GM21825 (cell line): Measurements from ENCODE around the gene ALDH4A1.

Experiments
- ATAC-seq: cut with Tn5 transposase; IDR thresholded peaks from one replicate; pipeline ENCODE4 v1.9.1; 2021; ENCODE audit warnings: mild to moderate bottlenecking, moderate library complexity; ENCODE audit not compliant: unreplicated experiment

Gene ALDH4A1

GRCh38 chr1:18922848-18923755 lies 20.7 kb upstream of the ALDH4A1 start:
- ATAC-seq, result no peak

GRCh38 chr1:18922319-18922726 lies 20.0 kb upstream of the ALDH4A1 start:
- no peak for ATAC-seq

GRCh38 chr1:18921516-18922251 lies 19.3 kb upstream of the ALDH4A1 start:
- no peak for ATAC-seq

- no peak for ATAC-seq
These were observed 18.6 kb upstream of the ALDH4A1 start for GRCh38 chr1:18920931-18921330.

- no peak for ATAC-seq
These were observed 17.6 kb upstream of the ALDH4A1 start for GRCh38 chr1:18919956-18920355.

- ATAC-seq, result no peak
These were observed 17.0 kb upstream of the ALDH4A1 start for GRCh38 chr1:18919197-18919905.

GRCh38 chr1:18918417-18918816 lies 16.1 kb upstream of the ALDH4A1 start:
- no peak for ATAC-seq

- no peak for ATAC-seq
These were observed 14.9 kb upstream of the ALDH4A1 start for GRCh38 chr1:18917071-18917799.

GRCh38 chr1:18915341-18915740 lies 13.0 kb upstream of the ALDH4A1 start:
- no peak for ATAC-seq

- peak; percentile 49 for ATAC-seq
These were observed 10.9 kb upstream of the ALDH4A1 start for GRCh38 chr1:18913065-18913835.

- no peak for ATAC-seq
These were observed 10.2 kb upstream of the ALDH4A1 start for GRCh38 chr1:18912550-18912949.

- no peak for ATAC-seq
These were observed 6.8 kb upstream of the ALDH4A1 start for GRCh38 chr1:18908911-18909771.

- no peak for ATAC-seq
These were observed 5.8 kb upstream of the ALDH4A1 start for GRCh38 chr1:18907917-18908845.

GRCh38 chr1:18907021-18907916 lies 4.9 kb upstream of the ALDH4A1 start:
- no peak for ATAC-seq

- ATAC-seq, result no peak
These were observed 969 bp upstream of the ALDH4A1 start for GRCh38 chr1:18903291-18903756.

- ATAC-seq, result no peak
These were observed 318 bp downstream of the ALDH4A1 start for GRCh38 chr1:18901952-18902522.
